Stimulated activated CD4-positive, alpha-beta T cell treated with anti-CD3 and anti-CD28 coated beads, Interleukin-2, amount 100 ng/mL, for 48 hours (primary cell): ENCODE measurements around the gene DDX54.
A peak's percentile ranks its signal among the peaks of the same experiment; 100 is the strongest.

Experiments used
- DNase-seq, 2 donors: peaks; one replicate each; pipeline ENCODE4 v3.0.0-alpha.2; 2020

Gene DDX54

GRCh38 chr12:113189361-113189760 is 4.1 kb upstream of the DDX54 start:
- no peak for DNase-seq

GRCh38 chr12:113186666-113187325 is 1.5 kb upstream of the DDX54 start:
- DNase-seq: no peak

DNA sequence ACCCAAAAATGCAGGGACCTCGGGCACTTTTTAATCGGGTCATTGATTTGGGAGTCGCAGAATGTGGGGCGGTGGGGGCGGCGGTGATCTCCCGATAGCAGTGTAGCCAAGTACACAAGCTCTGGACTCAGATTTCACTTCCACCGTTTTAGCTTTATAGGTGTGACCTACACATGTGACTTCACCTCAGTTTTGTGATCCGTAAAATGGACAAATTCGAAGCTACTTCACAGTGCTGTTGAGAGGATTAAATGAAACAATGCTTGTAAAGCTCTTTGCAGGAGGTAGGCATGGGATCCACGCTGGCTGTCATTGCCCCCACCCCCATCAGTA is 721 bp upstream of the DDX54 start:
- DNase-seq: no peak

DNA sequence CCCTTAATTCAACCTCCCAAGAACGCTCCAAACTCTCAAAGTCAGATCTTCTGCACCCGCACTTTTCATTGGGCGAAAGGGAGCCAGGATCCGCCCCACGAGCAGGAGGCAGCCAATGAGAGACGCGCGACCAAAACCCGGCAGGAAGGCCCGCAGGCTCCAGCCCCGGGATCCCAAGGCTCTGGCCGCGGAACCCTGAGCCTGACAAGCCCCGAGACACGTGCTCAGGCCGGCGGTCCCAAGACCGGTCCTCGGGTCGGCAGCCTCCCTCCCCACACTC is 438 bp downstream of the DDX54 start:
- peak; percentile 78 to 81 for DNase-seq

DNA sequence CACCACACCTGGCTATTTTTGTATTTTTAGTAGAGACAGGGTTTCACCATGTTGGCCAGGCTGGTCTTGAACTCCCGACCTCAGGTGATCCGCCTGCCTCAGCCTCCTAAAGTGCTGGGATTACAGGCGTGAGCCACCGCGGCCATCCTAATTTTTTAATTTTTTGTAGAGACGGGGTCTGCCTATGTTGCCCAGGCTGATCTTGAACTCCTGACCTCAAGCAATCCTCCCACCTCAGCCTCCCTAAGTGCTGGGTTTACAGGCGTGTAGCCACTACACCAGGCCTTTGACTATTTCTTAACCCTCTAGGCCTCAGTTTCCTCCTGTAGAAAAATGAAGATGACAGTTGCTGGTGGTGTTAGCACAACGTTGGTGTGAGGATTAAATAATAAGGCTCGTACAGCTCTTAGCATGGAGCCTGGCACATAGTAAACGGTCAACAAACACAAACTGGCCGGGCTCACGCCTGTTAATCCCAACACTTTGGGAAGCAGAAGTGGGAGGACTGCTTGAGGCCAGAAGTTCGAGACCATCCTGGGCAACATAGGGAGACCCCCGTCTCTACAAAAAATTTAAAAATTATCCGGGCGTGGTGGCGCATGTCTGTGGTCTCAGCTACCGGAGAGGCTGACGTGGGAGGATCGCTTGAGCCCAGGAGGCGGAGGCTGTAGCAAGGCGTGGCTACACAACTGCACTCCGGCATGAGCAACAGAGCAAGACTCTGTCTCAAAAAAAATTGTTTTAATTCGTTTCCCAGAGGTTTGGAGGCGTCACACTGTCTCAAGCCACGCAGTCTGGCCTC is 979 bp downstream of the DDX54 start:
- no peak for DNase-seq

GRCh38 chr12:113183030-113183589 is 2.2 kb downstream of the DDX54 start:
- no peak for DNase-seq

GRCh38 chr12:113181975-113182374 is 3.3 kb downstream of the DDX54 start:
- DNase-seq: no peak

GRCh38 chr12:113180333-113180732 is 4.9 kb downstream of the DDX54 start:
- no peak for DNase-seq

- DNase-seq: no peak
These were observed 6.3 kb downstream of the DDX54 start for GRCh38 chr12:113179023-113179422.

- DNase-seq: peak; percentile 83 to 84
These were observed 10.6 kb downstream of the DDX54 start for GRCh38 chr12:113174461-113175384.

DNA sequence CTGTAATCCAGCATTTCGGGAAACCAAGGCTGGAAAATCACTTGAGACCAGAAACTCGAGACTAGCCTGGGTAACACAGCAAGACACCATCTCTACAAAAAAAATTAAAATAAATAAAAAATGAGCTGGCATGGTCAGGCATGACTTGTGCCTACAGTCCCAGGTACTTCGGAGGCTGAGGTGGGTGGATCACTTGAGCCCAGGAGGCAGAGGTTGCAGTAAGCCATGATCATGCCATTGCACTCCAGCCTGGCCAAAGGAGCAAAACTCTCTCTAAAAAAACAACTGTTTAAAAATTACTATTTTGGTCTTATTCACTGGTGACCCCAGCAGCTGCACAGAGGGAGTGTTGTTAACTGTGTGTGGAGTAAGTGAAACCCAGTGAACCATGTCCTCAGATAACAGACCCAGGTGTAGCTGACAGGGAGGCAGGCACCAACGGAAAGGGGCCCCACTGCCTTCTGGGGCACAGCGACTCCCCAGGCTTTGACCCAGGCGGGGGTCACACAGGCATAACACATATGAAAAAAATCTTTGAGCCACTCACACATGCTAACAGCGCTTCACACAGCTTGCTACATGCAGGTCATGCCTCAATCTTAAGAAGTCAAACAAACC is 12.1 kb downstream of the DDX54 start:
- no peak for DNase-seq

GRCh38 chr12:113172185-113172584 is 13.1 kb downstream of the DDX54 start:
- no peak for DNase-seq

DNA sequence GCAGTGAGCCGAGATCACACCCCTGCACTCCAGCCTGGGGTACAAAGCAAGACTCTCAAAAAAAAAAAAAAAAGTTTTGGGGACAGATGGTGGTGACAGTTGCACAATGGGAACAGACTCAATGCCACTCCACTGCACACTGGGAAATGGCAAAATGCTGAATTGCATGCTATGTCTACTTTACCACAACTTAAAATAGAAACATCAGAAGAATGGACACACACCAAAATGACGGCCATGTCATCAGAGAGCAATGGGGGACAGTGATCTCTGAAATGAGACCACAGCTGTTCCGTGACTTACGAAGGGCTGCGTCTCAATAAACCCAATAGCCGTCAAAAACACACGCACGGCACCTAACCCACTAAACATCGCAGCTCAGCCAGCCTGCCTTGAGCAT is 13.7 kb downstream of the DDX54 start:
- DNase-seq: no peak

GRCh38 chr12:113170926-113171325 is 14.4 kb downstream of the DDX54 start:
- no peak for DNase-seq

DNA sequence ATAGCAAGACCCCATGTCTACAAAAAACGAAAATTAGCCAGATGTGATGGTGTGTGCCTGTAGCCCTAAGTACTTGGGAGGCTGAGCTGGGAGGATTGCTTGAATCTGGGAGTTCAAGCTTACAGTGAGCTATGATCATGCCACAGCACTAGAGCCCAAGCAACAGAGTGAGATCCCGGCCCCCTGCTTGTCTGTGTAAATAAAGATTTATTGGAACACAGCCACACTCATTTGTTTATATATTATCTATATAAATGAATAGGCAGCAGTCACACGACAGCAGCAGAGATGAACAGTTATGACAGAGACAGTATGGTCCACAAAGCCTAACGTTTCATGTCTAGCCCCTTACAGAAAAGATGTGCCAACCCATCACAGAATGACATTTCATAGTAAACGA is 14.8 kb downstream of the DDX54 start:
- no peak for DNase-seq

DNA sequence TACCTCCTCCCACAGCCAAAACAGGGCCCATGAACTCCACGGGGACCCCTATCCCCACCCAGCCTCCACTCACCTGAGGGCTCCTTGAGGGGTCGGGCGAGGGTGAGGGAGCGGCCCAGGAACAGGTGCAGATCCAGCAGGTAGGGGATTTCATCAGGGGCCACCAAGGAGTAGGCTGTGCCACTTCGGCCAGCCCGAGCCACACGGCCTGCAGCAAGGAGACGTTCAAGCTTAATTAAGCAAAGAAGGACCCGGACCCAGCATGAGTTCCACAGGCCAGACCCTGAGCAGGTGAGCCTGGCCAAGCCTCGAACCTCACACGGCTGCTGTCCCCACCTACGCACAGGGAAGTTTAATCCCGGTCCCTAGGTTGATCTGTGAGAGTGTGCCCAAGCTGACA is 15.6 kb downstream of the DDX54 start:
- DNase-seq: no peak

DNA sequence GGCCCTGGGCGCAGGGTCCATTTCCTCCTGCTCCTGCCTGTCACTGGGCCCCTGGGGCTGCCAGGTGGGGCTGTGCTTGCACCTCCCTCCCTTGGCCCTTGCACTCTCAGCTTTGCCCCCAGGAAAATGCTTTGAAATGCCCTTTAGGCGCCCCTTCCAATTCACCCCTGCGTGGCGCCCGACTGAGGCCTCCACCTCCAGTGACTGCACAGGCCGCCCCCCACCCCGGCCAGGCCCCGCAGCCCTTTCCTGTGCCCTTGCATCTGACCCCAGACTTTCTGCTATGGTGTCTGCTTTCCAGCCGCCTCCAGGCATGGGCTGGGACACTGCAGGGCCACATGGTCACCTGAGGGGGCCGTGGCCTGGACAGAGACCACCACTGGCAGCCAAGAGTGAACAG is 17.4 kb downstream of the DDX54 start:
- no peak for DNase-seq

DNA sequence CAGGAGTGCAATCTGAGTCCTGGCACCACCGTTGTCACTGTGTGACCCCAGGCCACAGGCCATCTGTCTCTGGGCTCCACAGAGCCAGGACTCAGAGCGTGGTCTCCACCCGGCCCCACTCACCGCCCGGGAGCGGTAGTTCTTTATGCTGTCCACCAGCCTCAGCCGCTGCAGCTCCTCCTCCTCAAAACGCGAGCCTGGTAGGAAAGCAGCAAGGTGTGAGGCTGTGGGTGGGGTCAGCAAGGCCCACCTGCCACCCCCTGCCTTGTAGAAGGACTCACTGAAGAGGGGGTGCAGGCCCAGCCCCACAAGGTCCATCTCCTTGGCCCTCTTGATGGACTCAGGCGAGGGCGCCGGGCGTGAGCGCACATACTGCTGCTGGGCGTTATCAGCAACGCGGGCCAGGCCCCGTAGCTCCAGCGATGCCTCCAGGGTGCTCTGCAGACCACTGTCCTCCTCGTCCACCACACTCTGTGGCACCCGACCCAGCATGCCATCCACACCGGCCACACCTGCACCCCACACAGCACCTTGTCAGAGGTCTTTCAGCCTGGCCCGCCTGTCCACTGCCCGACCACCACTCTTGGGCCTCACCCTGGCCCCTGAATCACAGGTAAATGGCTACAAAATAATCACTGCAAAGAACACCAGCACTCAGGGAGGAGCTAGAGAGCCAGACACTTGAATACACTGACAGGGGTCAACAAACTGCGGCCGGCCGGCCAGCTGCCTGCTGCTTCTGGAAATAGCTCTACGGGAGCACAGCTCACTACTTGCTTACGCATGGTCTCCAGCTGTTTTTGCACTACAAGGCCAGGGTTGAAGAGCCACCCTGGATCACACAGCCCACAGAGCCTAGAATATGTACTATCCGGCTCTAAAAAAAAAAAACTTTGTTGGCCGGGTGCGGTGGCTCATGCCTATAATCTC is 19.5 kb downstream of the DDX54 start:
- DNase-seq: no peak

- no peak for DNase-seq
These were observed 21.3 kb downstream of the DDX54 start for GRCh38 chr12:113164014-113164413.

DNA sequence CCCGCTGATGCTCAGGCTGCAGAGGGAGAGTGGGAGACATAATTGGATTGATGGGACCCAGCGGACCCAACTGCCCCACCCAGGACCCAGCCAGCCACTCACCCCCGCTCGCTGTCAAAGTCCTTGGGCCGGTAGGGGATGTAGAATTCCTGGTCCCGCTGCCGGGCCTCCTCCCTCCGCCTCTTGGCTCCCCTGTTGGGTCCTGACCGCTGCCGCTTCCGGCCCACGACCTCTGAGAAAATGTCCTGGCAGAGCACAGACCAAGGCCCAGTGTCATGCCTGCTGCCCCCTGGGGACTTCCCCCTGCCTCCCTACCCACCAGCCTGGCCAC is 22.3 kb downstream of the DDX54 start:
- no peak for DNase-seq

- no peak for DNase-seq
These were observed 22.9 kb downstream of the DDX54 start for GRCh38 chr12:113162102-113163029.
